NOMO-1 (cell line): ENCODE results near the gene TPCN2.
A peak's percentile ranks its signal among the peaks of the same experiment; 100 is the strongest.
"Not testable (repeated sequence)": the region's sequence is repeated elsewhere in the genome, so short reads cannot be mapped to it uniquely, and the experiment has no call there.

Experiments
- DNase-seq, 2 experiments: peaks; one replicate each; lab custom pipeline; 2025; ENCODE audit not compliant: unreplicated experiment in 2 of 2; lab: John Stamatoyannopoulos, UW

TPCN2 gene

DNA sequence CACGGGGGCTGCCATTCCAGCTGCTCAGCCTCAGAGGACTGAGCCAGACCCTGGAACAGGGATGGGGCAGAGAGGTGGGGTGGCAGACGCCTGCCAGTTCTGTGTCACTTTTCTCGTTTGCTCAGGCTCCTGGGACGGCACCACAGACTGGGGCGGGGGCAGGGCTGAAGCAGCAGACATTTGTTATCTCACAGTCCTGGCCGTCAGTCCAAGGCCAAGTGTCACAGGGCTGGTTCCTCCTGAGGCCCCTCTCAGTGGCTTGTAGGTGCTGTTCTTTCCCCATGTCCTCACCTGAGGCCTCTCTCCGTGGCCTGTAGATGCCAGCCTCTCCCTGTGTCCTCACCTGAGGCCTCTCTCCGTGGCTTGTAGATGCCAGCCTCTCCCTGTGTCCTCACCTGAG lies 24.7 kb downstream of the TPCN2 start:
- no peak for DNase-seq

GRCh38 chr11:69074375-69075140 lies 25.8 kb downstream of the TPCN2 start:
- no peak for DNase-seq

DNA sequence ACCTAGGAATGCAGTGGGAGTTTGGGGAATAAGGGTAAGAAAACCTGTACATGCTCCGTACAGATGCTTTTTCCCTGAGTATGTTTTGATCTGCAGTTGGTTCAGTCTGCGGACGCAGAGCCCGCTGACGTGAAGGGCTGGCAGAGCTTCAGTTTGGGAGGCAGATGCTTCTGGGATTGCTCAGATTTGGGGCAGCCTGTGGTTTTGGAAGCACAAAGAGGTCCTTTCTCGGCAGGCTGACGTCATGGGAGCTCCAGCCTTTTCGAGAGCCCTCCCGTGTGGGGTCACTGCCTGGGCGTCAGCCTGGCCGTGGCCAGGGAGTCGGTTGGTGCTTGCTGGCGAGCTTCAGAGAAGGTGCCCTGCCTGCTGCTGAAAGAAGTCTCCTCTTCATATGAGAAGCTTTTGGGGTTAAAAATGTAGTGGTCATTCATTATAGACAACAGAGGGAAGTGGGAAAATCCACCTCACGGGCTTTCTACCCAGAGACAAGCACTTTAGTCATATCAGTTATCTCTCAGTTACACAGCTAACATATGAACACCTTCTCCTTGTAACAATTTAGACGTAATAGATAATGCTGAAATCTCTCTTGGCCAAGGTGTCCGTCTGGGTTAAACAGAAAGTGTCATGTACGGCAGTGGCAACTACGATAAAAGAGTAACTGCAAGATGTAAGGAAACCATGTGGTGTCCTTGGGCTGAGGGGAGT lies 26.8 kb downstream of the TPCN2 start:
- DNase-seq: no peak

- no peak for DNase-seq
Measured at GRCh38 chr11:69076129-69076791, 27.5 kb downstream of the TPCN2 start.

GRCh38 chr11:69076977-69077376 lies 28.2 kb downstream of the TPCN2 start:
- not testable (repeated sequence) for DNase-seq

- no peak for DNase-seq
Measured at GRCh38 chr11:69078508-69078907, 29.8 kb downstream of the TPCN2 start.

DNA sequence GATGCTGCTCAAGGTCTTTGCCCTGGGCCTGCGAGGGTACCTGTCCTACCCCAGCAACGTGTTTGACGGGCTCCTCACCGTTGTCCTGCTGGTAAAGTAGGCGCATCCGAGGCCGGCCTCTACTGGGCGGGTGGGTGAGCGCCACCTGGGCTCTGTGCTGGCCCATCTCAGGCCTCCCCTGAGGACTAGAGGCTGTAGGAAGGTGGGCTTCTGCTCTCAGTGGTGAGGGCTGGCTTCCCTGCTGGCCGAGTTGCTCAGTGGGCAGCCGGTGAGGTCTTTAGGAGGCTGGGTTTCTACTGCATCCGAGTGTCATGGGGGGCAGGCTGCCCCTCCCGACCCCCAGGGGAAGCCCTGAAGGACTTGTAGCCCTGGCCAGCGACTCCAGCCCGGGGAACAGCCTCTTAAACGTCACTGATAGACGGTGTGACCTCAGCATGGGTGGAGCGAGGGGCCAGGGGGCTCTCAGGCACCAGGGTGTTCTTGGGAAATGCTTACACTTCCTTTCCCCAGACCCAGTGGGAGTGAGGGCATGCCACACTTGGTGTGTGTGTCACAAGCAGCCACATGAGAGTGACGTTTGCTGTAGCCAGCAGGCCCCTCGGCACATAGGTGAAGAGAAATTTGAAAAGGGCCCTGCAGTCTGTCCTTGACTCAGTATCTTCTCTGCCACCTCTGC lies 30.3 kb downstream of the TPCN2 start:
- DNase-seq: no peak

DNA sequence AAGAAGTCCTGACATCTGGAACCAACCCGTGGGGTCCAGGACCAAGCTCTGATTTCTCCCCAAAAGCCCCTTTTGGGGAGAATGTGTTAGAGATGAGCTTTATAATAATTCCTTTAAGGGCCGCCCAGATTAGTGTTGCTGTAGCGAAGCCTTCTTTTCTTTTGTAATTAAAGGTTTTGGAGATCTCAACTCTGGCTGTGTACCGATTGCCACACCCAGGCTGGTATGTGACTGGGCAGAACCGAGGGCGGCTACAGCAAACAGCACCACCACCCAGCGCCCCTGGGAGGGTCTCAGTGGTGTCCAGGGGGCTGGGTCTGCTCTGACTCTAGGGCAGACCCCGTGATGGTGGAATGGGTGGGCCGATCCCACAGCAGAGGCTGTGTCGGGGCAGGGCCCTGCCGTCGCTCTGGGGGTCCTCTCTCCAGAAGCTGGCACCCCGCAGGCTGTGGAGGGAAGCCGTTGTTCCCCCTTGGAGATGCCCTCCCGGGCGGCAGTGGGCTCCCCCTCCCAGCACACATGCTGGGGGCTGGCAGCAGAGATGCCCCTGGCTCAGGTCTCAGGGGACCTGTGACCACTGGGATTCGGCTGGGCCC lies 31.0 kb downstream of the TPCN2 start:
- DNase-seq: no peak

DNA sequence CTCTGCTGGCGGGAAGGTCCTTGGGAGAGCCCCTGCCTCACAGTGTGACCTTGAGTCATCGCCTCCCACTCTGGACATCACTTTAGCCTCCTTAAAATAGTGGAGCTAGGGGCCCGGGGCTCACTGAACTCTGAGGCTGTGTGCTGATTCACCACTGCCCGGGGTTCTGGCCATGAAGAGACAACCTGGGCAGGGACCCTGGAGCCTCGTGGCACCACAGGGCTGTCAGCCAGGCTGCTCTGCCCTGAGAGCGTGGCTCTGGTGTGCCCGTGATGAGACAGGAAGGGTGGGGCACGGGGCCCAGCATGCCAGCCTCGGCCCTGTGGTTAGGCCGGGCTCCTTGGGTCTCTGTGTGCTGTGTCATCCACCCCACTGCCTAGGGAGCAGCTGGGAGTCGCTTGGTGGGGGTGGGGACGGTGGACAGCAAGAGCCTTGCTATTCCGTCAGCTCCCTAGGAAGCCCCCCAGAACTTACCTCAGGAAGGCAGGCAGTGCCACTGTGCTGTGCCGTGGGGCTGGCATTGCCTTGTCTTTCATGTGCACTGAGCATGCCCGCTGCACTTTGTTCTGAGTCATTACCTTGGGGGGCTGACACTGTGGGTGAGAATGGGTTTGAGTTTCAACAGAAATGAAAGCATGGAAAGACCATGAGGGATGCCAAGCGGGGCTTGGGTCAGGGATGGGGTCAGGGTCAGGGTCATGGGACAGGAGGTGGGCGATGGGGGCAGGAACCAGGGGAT lies 31.7 kb downstream of the TPCN2 start:
- DNase-seq: no peak

GRCh38 chr11:69081180-69081579 lies 32.4 kb downstream of the TPCN2 start:
- no peak for DNase-seq

- DNase-seq: no peak
Measured at GRCh38 chr11:69083531-69084247, 35.0 kb downstream of the TPCN2 start.

DNA sequence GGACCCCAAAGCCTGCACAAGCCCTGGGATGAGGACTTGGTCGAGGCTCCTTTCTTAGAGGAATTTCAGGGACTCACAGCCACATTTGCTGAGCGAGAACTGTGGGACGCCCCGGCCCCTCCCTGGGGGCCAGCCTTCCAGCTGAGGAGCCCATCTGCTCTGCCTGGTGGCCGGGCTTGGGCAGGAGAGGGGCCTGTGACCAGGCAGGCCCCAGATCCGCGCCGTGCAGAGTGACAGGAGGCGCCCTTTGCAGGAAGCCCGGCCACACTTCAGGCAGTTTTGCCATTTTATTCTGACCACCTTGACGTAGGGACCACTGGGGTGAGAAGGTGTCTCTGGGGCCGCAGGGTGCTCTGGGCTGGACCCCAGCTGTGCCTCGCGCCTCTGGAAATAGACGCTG lies 35.6 kb downstream of the TPCN2 start:
- no peak for DNase-seq

GRCh38 chr11:69085490-69086095 lies 36.9 kb downstream of the TPCN2 start:
- no peak for DNase-seq

- no peak for DNase-seq
Measured at GRCh38 chr11:69086152-69087132, 37.7 kb downstream of the TPCN2 start.

DNA sequence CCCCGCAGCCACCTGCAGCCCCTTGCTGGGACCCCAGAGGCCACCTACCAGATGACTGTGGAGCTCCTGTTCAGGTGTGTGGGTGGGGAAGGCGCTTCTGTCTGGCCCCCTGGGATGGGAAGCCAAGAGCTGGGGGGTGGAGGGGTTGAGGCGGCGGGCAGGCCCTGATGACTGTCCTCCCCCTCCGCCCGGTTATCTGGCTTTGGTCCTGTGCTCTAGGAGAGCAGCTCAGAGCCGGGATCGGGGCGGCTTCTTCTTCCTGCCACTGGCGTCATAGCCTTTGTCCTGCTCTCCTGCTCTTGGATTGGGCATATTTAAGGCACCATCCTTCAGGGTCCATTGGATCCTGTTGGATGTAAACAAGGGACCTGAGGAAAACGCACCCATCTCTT lies 38.4 kb downstream of the TPCN2 start:
- no peak for DNase-seq

- no peak for DNase-seq
Measured at GRCh38 chr11:69087811-69088210, 39.1 kb downstream of the TPCN2 start.

DNA sequence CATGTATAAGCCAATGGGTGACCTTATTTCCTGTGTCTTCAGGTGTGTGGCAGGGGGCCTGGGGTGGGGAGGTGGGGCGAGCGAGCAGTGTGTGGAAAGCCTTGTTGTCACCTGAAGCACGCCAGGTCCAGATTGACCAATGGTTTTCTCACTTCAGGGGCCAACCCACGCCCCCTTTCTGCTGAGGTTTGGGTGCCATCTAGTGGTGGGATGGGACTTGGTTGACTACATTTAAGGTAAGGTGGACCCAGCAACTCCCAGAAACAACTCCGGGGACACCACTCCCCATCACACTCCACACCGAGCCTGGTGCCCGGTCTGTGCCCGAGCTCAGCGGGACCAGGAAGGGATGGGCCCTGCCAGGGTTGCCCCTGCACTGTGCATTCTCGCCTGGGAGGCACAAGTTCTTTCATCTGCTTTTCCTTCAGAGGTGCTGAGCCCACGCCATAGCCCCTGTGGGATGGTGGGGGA lies 40.0 kb downstream of the TPCN2 start:
- DNase-seq: peak; percentile 45 to 61

DNA sequence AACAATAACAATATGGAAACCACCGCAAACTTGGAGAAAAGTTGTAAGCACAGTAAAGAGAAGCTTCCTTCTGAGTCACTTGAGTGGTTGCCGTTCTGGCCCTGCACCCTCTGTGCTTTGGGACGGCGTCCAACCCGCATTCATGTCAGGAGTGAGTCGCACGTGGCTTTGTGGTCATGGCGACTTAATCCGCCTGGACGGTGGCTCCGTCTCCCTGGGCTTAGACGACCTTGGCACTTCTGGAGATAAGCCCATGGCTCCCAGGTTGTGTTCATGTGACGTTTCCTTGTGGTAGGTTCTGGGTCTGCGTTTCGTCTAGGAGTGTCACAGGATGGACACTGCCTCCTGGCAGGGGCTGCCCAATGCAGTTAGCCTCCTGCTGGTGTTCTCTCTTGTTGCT lies 40.5 kb downstream of the TPCN2 start:
- peak in 1 of 2 experiments; percentile 5 for DNase-seq
